Measurements from ENCODE around the gene DPPA3.
"Not testable (repeated sequence)": the region's sequence is repeated elsewhere in the genome, so short reads cannot be mapped to it uniquely, and the experiment has no call there.

Gene DPPA3

GRCh38 chr12:7729746-7730145, 18.5 kb downstream of the DPPA3 start:
- in situ Hi-C loops (cut with HindIII; ENCODE audit: low sequenced_read_pairs) = no loop called here
- no peak for TF ChIP-seq CTCF (IDR thresholded peaks at IDR 0.05; ENCODE audit: low read depth, low read length, missing control alignments)
- H3K4me3 ChIP-seq (ENCODE audit: low read depth, low read length) = no peak overlapping the region
- no peak for DNase-seq (ENCODE audit: low read depth)

- H3K4me3 ChIP-seq (ENCODE audit: low read depth, low read length); in situ Hi-C loops (cut with HindIII; ENCODE audit: low sequenced_read_pairs); DNase-seq (ENCODE audit: low read depth): not testable (repeated sequence)
Measured at GRCh38 chr12:7730984-7731383, 19.8 kb downstream of the DPPA3 start.

- in situ Hi-C loops (cut with HindIII; ENCODE audit: low sequenced_read_pairs) = no loop called here
- no peak overlapping the region for H3K4me3 ChIP-seq (ENCODE audit: low read depth, low read length)
- DNase-seq (ENCODE audit: low read depth) = no peak
- TF ChIP-seq CTCF (IDR thresholded peaks at IDR 0.05; ENCODE audit: low read depth, low read length, missing control alignments) = no peak
Measured at GRCh38 chr12:7731486-7731885, 20.3 kb downstream of the DPPA3 start.

- no peak for DNase-seq (ENCODE audit: low read depth)
- in situ Hi-C loops (cut with HindIII; ENCODE audit: low sequenced_read_pairs) = no loop called here
- TF ChIP-seq CTCF (IDR thresholded peaks at IDR 0.05; ENCODE audit: low read depth, low read length, missing control alignments) = no peak
- no peak overlapping the region for H3K4me3 ChIP-seq (ENCODE audit: low read depth, low read length)
Measured at GRCh38 chr12:7732993-7733392, 21.8 kb downstream of the DPPA3 start.

GRCh38 chr12:7747246-7747645, 36.0 kb downstream of the DPPA3 start, which contains the start of gene CLEC4C:
Gene CLEC4C (minus strand): TSS chr12:7747375. CDS start chr12:7747348, 27 bp downstream.
- DNase-seq (ENCODE audit: low read depth) = no peak
- no peak for TF ChIP-seq CTCF (IDR thresholded peaks at IDR 0.05; ENCODE audit: low read depth, low read length, missing control alignments)
- no peak within 1 kb of the TSS for H3K4me3 ChIP-seq (ENCODE audit: low read depth, low read length)
- in situ Hi-C loops (cut with HindIII; ENCODE audit: low sequenced_read_pairs) = no loop called here

GRCh38 chr12:7748852-7749251, 37.6 kb downstream of the DPPA3 start:
- H3K4me3 ChIP-seq (ENCODE audit: low read depth, low read length) = no peak overlapping the region
- in situ Hi-C loops (cut with HindIII; ENCODE audit: low sequenced_read_pairs) = no loop called here
- DNase-seq (ENCODE audit: low read depth) = no peak
- no peak for TF ChIP-seq CTCF (IDR thresholded peaks at IDR 0.05; ENCODE audit: low read depth, low read length, missing control alignments)

GRCh38 chr12:7749442-7749841, 38.2 kb downstream of the DPPA3 start:
- no peak for DNase-seq (ENCODE audit: low read depth)
- in situ Hi-C loops (cut with HindIII; ENCODE audit: low sequenced_read_pairs) = no loop called here
- TF ChIP-seq CTCF (IDR thresholded peaks at IDR 0.05; ENCODE audit: low read depth, low read length, missing control alignments) = no peak
- no peak overlapping the region for H3K4me3 ChIP-seq (ENCODE audit: low read depth, low read length)

All from astrocyte of the cerebellum (primary cell).